Uterus (tissue), 4 donors: ENCODE measurements around the gene TK2. TPM values are rescaled to one million over a fixed set of nuclear protein-coding genes. Genes with fewer than 3 reads are reported as not detected.
"Not testable (repeated sequence)": the region's sequence is repeated elsewhere in the genome, so short reads cannot be mapped to it uniquely, and the experiment has no call there.

Experiments used
- DNase-seq, 2 donors: peaks; one replicate each; pipeline ENCODE4 v3.0.0-alpha.2; 2019 to 2020
- H3K27ac ChIP-seq, 2 donors: fragments of 200-600 bp; sonication (generic); 1 replicate in 1 of 2; 2 replicates in 1 of 2; pipeline ENCODE4 v1.5.1; 2016 to 2018
- H3K27me3 ChIP-seq, 2 donors: fragments of 200-600 bp; sonication (generic); one replicate each; pipeline ENCODE4 v1.5.1; 2018 to 2019; ENCODE audit warnings: control low read depth in 1 of 2
- H3K36me3 ChIP-seq, 2 donors: fragments of 200-600 bp; sonication (generic); one replicate each; pipeline ENCODE4 v1.5.1; 2019; ENCODE audit warnings: control low read depth in 1 of 2
- H3K4me1 ChIP-seq, 2 donors: fragments of 200-600 bp; sonication (generic); one replicate each; pipeline ENCODE4 v1.5.1; 2018 to 2019; ENCODE audit warnings: control low read depth in 1 of 2
- H3K4me3 ChIP-seq, 2 donors: fragments of 200-600 bp; sonication (generic); 1 replicate in 1 of 2; 2 replicates in 1 of 2; pipeline ENCODE4 v1.5.1; 2018 to 2019; ENCODE audit warnings: mild to moderate bottlenecking in 1 of 2
- H3K9me3 ChIP-seq, 2 donors: fragments of 200-600 bp; sonication (generic); one replicate each; pipeline ENCODE4 v1.5.1; 2019; ENCODE audit warnings: control low read depth in 1 of 2
- CTCF ChIP-seq, 4 experiments: fragments of 200-600 bp in 2 of 4; fragments of 450-650 bp in 2 of 4; sonication (generic) in 2 of 4; IDR thresholded peaks; one replicate each; pipeline ENCODE4 v1.5.1; 2016 to 2019; ENCODE audit warnings: antibody characterized with exemption in 4 of 4, mild to moderate bottlenecking in 2 of 4, moderate library complexity in 1 of 4
- POLR2A ChIP-seq, 2 donors: fragments of 450-650 bp; IDR thresholded peaks; one replicate each; pipeline ENCODE4 v1.6.1; 2016; ENCODE audit warnings: antibody characterized with exemption in 2 of 2, mild to moderate bottlenecking in 1 of 2, moderate library complexity in 1 of 2
- intact Hi-C: fragments of 100-400 bp; cut with DNase I; formaldehyde crosslinking; loops from one replicate; pipeline ENCODE4 v1.15.1; 2023; ENCODE audit warnings: low total_unique reads
- total RNA-seq, 4 donors: library from RNA; depleted of rRNA in 3 of 4; stranded (reverse); fragments of >200 nt in 3 of 4; gene quantifications; one replicate each; pipeline versions ENCODE4 v1.1.0 to v1.2.4, GENCODE V29; 2014 to 2023
- donor health status: DM: yes; HTN: yes; CAD: no.

TK2 gene
- total RNA-seq, 4 donors from 2014 or later, result 13.6 to 52.6 (median 39.2) TPM

- H3K27ac ChIP-seq, result no peak overlapping the region
- H3K27me3 ChIP-seq, result no peaks in the 10 kb centered on the region
- DNase-seq, result no peak
- H3K36me3 ChIP-seq, result no peaks in the 10 kb centered on the region
- intact Hi-C loops, result no loop called here
- H3K4me3 ChIP-seq, result no peak overlapping the region
- H3K4me1 ChIP-seq, result no peaks in the 10 kb centered on the region
- no peak for TF ChIP-seq CTCF (IDR thresholded peaks at IDR 0.05)
- TF ChIP-seq POLR2A (IDR thresholded peaks at IDR 0.05), result no peak
- H3K9me3 ChIP-seq, result no peaks in the 10 kb centered on the region
Measured at GRCh38 chr16:66569827-66570405, 20.0 kb upstream of the TK2 start.

- TF ChIP-seq CTCF (IDR thresholded peaks at IDR 0.05) (no peak), POLR2A (IDR thresholded peaks at IDR 0.05) (no peak)
- H3K9me3 ChIP-seq, result no peaks in the 10 kb centered on the region
- intact Hi-C loops, result no loop called here
- no peaks in the 10 kb centered on the region for H3K36me3 ChIP-seq
- H3K4me1 ChIP-seq, result no peaks in the 10 kb centered on the region
- no peak for DNase-seq
- no peak overlapping the region for H3K4me3 ChIP-seq
- no peak overlapping the region for H3K27ac ChIP-seq
- H3K27me3 ChIP-seq, result no peaks in the 10 kb centered on the region
Measured at GRCh38 chr16:66569131-66569530, 19.2 kb upstream of the TK2 start.

- H3K4me3 ChIP-seq, result no peak overlapping the region
- no peaks in the 10 kb centered on the region for H3K4me1 ChIP-seq
- no peak for DNase-seq
- H3K27me3 ChIP-seq, result no peaks in the 10 kb centered on the region
- H3K36me3 ChIP-seq, result no peaks in the 10 kb centered on the region
- H3K9me3 ChIP-seq, result no peaks in the 10 kb centered on the region
- intact Hi-C loops, result no loop called here
- H3K27ac ChIP-seq, result no peak overlapping the region
- TF ChIP-seq CTCF (IDR thresholded peaks at IDR 0.05), result no peak
- TF ChIP-seq POLR2A (IDR thresholded peaks at IDR 0.05), result no peak
Measured at GRCh38 chr16:66568355-66568754, 18.4 kb upstream of the TK2 start.

- DNase-seq, intact Hi-C loops, H3K36me3 ChIP-seq: not testable (repeated sequence)
Measured at GRCh38 chr16:66567270-66567669, 17.3 kb upstream of the TK2 start.

GRCh38 chr16:66566051-66566901 lies 16.4 kb upstream of the TK2 start, which contains the start of gene CMTM1:
TSS of gene CMTM1 (plus strand) at chr16:66566439. CDS start at chr16:66566514, 75 bp downstream.
- Histone ChIP-seq H3K4me3 (no peak within 1 kb of the TSS), H3K27me3 (no peaks in the 10 kb centered on the region), H3K9me3 (no peaks in the 10 kb centered on the region), H3K27ac (no peak within 1 kb of the TSS), H3K4me1 (no peaks in the 10 kb centered on the region), H3K36me3 (no peaks in the 10 kb centered on the region)
- TF ChIP-seq POLR2A (IDR thresholded peaks at IDR 0.05) (no peak), CTCF (IDR thresholded peaks at IDR 0.05) (no peak)
- intact Hi-C loops, result no loop called here
- DNase-seq, result no peak

More at GRCh38 chr16:66567270-66567669, 17.3 kb upstream of the TK2 start:
- not testable (repeated sequence) for H3K27ac ChIP-seq, H3K4me1 ChIP-seq, H3K27me3 ChIP-seq, H3K4me3 ChIP-seq, H3K9me3 ChIP-seq
